CD14-positive monocyte (primary cell): Measurements from ENCODE around the gene APOBEC3B. TPM values are rescaled to one million over a fixed set of nuclear protein-coding genes. Genes with fewer than 3 reads are reported as not detected.
A peak's percentile ranks its signal among the peaks of the same experiment; 100 is the strongest.

ENCODE experiments used
- DNase-seq, 3 donors: peaks; one replicate each; pipeline ENCODE4 v3.0.0-alpha.2; 2011 to 2022
- H2AFZ ChIP-seq: 2 replicates; pipeline ENCODE4 v1.6.0; 2012; ENCODE audit warnings: mild to moderate bottlenecking, low read depth, low read length, inconsistent platforms; ENCODE audit not compliant: insufficient read depth, poor library complexity, severe bottlenecking
- H3K27ac ChIP-seq, 2 donors: 1 replicate in 1 of 2; 2 replicates in 1 of 2; pipeline ENCODE4 v1.5.1; 2012 to 2013; ENCODE audit warnings: low read length in 2 of 2, control low read depth in 1 of 2, inconsistent platforms in 1 of 2, low read depth in 1 of 2, mild to moderate bottlenecking in 1 of 2
- H3K27me3 ChIP-seq, 2 donors: one replicate each; pipeline versions ENCODE4 v1.6.0 to v1.6.1; 2011 to 2013; ENCODE audit warnings: low read length in 2 of 2; ENCODE audit not compliant: control insufficient read depth in 2 of 2, insufficient read depth in 2 of 2
- H3K36me3 ChIP-seq, 2 donors: replicated peaks in 1 of 2; 1 replicate in 1 of 2; 2 replicates in 1 of 2; pipeline versions ENCODE4 v1.5.1 to v1.6.1; 2012 to 2013; ENCODE audit warnings: low read length in 2 of 2, control low read depth in 1 of 2, inconsistent platforms in 1 of 2, mild to moderate bottlenecking in 1 of 2; ENCODE audit not compliant: insufficient read depth in 2 of 2, control insufficient read depth in 1 of 2
- H3K4me1 ChIP-seq, 2 donors: 1 replicate in 1 of 2; 2 replicates in 1 of 2; pipeline versions ENCODE4 v1.5.1 to v1.6.1; 2012 to 2013; ENCODE audit warnings: low read length in 2 of 2, control low read depth in 1 of 2, inconsistent platforms in 1 of 2, mild to moderate bottlenecking in 1 of 2, moderate library complexity in 1 of 2; ENCODE audit not compliant: insufficient read depth in 2 of 2, control insufficient read depth in 1 of 2
- H3K4me2 ChIP-seq: replicated peaks from 2 replicates; pipeline ENCODE3; 2012; ENCODE audit warnings: low read length, moderate library complexity, mild to moderate bottlenecking; ENCODE audit not compliant: poor library complexity, severe bottlenecking; ENCODE audit errors: extremely low read depth
- H3K4me3 ChIP-seq, 3 experiments: fragments of 200-600 bp in 1 of 3; sonication (generic) in 1 of 3; replicated peaks in 1 of 3; 1 replicate in 2 of 3; 2 replicates in 1 of 3; pipeline ENCODE4 v1.5.1; 2011 to 2013; ENCODE audit warnings: low read length in 3 of 3, mild to moderate bottlenecking in 3 of 3, control low read depth in 2 of 3, low read depth in 2 of 3, inconsistent platforms in 1 of 3, moderate library complexity in 1 of 3
- H3K79me2 ChIP-seq: 2 replicates; pipeline ENCODE4 v1.6.0; 2012; ENCODE audit warnings: mild to moderate bottlenecking, control low read depth, inconsistent platforms, low read length, moderate library complexity; ENCODE audit not compliant: insufficient read depth
- H3K9ac ChIP-seq: 2 replicates; pipeline ENCODE4 v1.6.0; 2017; ENCODE audit warnings: low read length, mild to moderate bottlenecking; ENCODE audit not compliant: insufficient read depth, poor library complexity, severe bottlenecking
- H3K9me3 ChIP-seq, 2 donors: replicated peaks in 1 of 2; 1 replicate in 1 of 2; 2 replicates in 1 of 2; pipeline versions ENCODE4 v1.5.1 to v1.6.1; 2012 to 2013; ENCODE audit warnings: low read length in 2 of 2, control low read depth in 1 of 2; ENCODE audit not compliant: control insufficient read depth in 1 of 2, insufficient read depth in 1 of 2
- H4K20me1 ChIP-seq: 2 replicates; pipeline ENCODE4 v1.6.0; 2012; ENCODE audit warnings: mild to moderate bottlenecking, low read length, control low read depth, moderate library complexity; ENCODE audit not compliant: insufficient read depth
- H3K27ac Mint-ChIP-seq, 7 donors: one replicate each; pipeline ENCODE4 v1.8.0; 2020; ENCODE audit warnings: mild to moderate bottlenecking in 7 of 7, mixed read lengths in 7 of 7, moderate library complexity in 6 of 7, inconsistent platforms in 2 of 7
- H3K27me3 Mint-ChIP-seq, 3 donors: one replicate each; pipeline ENCODE4 v1.8.0; 2021 to 2022; ENCODE audit warnings: low read depth in 3 of 3, mild to moderate bottlenecking in 3 of 3, mixed read lengths in 3 of 3, moderate library complexity in 3 of 3, inconsistent platforms in 1 of 3
- H3K36me3 Mint-ChIP-seq, 2 donors: one replicate each; pipeline ENCODE4 v1.8.0; 2020; ENCODE audit warnings: mixed read lengths in 2 of 2, inconsistent platforms in 1 of 2, mild to moderate bottlenecking in 1 of 2
- H3K4me1 Mint-ChIP-seq: one replicate; pipeline ENCODE4 v1.8.0; 2020; ENCODE audit warnings: mild to moderate bottlenecking, mixed read lengths
- H3K4me3 Mint-ChIP-seq, 2 donors: one replicate each; pipeline ENCODE4 v1.8.0; 2020; ENCODE audit warnings: mild to moderate bottlenecking in 2 of 2, mixed read lengths in 2 of 2, moderate library complexity in 1 of 2
- H3K9me3 Mint-ChIP-seq, 7 donors: one replicate each; pipeline ENCODE4 v1.8.0; 2020 to 2022; ENCODE audit warnings: mixed read lengths in 7 of 7, mild to moderate bottlenecking in 6 of 7, moderate library complexity in 6 of 7, inconsistent platforms in 2 of 7
- WGBS: methylation state at CpG from one replicate; pipeline ENCODE4 v1.1.5; 2013; ENCODE audit warnings: missing lambda C conversion rate; ENCODE audit not compliant: insufficient coverage; 5-methylcytosine and 5-hydroxymethylcytosine counted together
- intact Hi-C, 2 donors: fragments of 100-400 bp; cut with micrococcal nuclease; formaldehyde crosslinking; loops; one replicate each; pipeline versions ENCODE4 v1.15.0 to v1.15.1; 2023
- polyA plus RNA-seq, 3 donors: library from polyadenylated mRNA; depleted of rRNA in 1 of 3; unstranded in 2 of 3; stranded (reverse) in 1 of 3; fragments of 300-500 nt in 2 of 3; fragments of >200 nt in 1 of 3; fragmentation: Illumina TruSeq in 2 of 3; gene quantifications; 1 replicate in 2 of 3; 2 replicates in 1 of 3; pipeline ENCODE4 v1.2.3, GENCODE V29; 2012 to 2021
- TF ChIP-seq, protein P1 (sequence below): fragments of 200-600 bp; IDR thresholded peaks from one replicate; pipeline ENCODE4 v1.8.0; 2022; ENCODE audit warnings: antibody characterized with exemption, mild to moderate bottlenecking

The APOBEC3B gene
- polyA plus RNA-seq, 3 donors = 0.40 to 48.2 (median 12.6) TPM

- intact Hi-C loops = no loop called here
- TF ChIP-seq, protein P1, sequence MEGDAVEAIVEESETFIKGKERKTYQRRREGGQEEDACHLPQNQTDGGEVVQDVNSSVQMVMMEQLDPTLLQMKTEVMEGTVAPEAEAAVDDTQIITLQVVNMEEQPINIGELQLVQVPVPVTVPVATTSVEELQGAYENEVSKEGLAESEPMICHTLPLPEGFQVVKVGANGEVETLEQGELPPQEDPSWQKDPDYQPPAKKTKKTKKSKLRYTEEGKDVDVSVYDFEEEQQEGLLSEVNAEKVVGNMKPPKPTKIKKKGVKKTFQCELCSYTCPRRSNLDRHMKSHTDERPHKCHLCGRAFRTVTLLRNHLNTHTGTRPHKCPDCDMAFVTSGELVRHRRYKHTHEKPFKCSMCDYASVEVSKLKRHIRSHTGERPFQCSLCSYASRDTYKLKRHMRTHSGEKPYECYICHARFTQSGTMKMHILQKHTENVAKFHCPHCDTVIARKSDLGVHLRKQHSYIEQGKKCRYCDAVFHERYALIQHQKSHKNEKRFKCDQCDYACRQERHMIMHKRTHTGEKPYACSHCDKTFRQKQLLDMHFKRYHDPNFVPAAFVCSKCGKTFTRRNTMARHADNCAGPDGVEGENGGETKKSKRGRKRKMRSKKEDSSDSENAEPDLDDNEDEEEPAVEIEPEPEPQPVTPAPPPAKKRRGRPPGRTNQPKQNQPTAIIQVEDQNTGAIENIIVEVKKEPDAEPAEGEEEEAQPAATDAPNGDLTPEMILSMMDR = no peak
These were observed 14.0 kb downstream of the APOBEC3B start for GRCh38 chr22:38996105-38996504.

GRCh38 chr22:38997518-38997917, 15.4 kb downstream of the APOBEC3B start:
- no peaks in the 10 kb centered on the region for H3K79me2 ChIP-seq
- H3K4me3 ChIP-seq = no peak overlapping the region
- H3K27me3 ChIP-seq = no peaks in the 10 kb centered on the region
- no peak overlapping the region for H3K27ac ChIP-seq
- no peaks in the 10 kb centered on the region for H4K20me1 ChIP-seq
- no peaks in the 10 kb centered on the region for H3K4me1 ChIP-seq
- WGBS = no CpG with 5 or more reads among the region's 3 CpGs
- no peak overlapping the region for H3K9ac ChIP-seq
- H3K27me3 Mint-ChIP-seq = peaks cover 16 to 28% (median 21%) of the 10 kb centered on the region in 3 donors
- H2AFZ ChIP-seq = no peak overlapping the region
- peaks cover 4% of the 10 kb centered on the region in 2 donors for H3K9me3 ChIP-seq
- no peak for DNase-seq
- TF ChIP-seq, protein P1 = no peak
- no peak overlapping the region for H3K4me3 Mint-ChIP-seq
- H3K36me3 ChIP-seq = no peaks in the 10 kb centered on the region
- H3K9me3 Mint-ChIP-seq = peaks cover 3 to 14% (median 9%) of the 10 kb centered on the region in 7 donors
- intact Hi-C loops = no loop called here
- H3K4me1 Mint-ChIP-seq = peaks cover 12% of the 10 kb centered on the region
- H3K4me2 ChIP-seq = no peak overlapping the region
- peaks cover 4 to 7% of the 10 kb centered on the region in 2 donors for H3K36me3 Mint-ChIP-seq
- no peak overlapping the region for H3K27ac Mint-ChIP-seq

More at GRCh38 chr22:38996105-38996504, 14.0 kb downstream of the APOBEC3B start:
- Histone ChIP-seq H3K9ac (no peak overlapping the region), H3K9me3 (peaks cover 4% of the 10 kb centered on the region in 2 donors), H3K27me3 (no peaks in the 10 kb centered on the region), H3K36me3 (no peaks in the 10 kb centered on the region), H2AFZ (no peak overlapping the region), H3K4me3 (no peak overlapping the region), H3K79me2 (no peaks in the 10 kb centered on the region), H3K4me1 (no peaks in the 10 kb centered on the region), H4K20me1 (no peaks in the 10 kb centered on the region), H3K27ac (no peak overlapping the region), H3K4me2 (no peak overlapping the region)
- Mint-ChIP-seq H3K27ac (peak overlapping the region in 1 of 7 donors; percentile 2), H3K9me3 (peaks cover 3 to 14% (median 9%) of the 10 kb centered on the region in 7 donors), H3K36me3 (peaks cover 4 to 14% of the 10 kb centered on the region in 2 donors), H3K27me3 (peaks cover 8 to 26% (median 13%) of the 10 kb centered on the region in 3 donors), H3K4me1 (peaks cover 13% of the 10 kb centered on the region), H3K4me3 (no peak overlapping the region)
- 100% methylated on average over 1 of the region's 6 CpGs for WGBS
- DNase-seq = no peak
